PC-9 (cell line): ENCODE data around the gene GTPBP6.

Source experiments
- CTCF ChIP-seq: fragments of 200-600 bp; sonication (generic); conservative IDR thresholded peaks from 2 replicates; pipeline ENCODE4 v1.6.1; 2017; ENCODE audit warnings: mixed run types, antibody characterized with exemption, mild to moderate bottlenecking, moderate library complexity
- EZH2 ChIP-seq: fragments of 200-600 bp; sonication (generic); IDR thresholded peaks from 2 replicates; pipeline ENCODE4 v1.8.0; 2017; ENCODE audit warnings: antibody characterized with exemption, low read depth

GRCh38 chrX:362351-362750 lies 43.8 kb upstream of the GTPBP6 start:
- no peak for TF ChIP-seq CTCF
- TF ChIP-seq EZH2: no peak
